Stimulated activated CD8-positive, alpha-beta memory T cell treated with anti-CD3 and anti-CD28 coated beads, Interleukin-7, amount 100 ng/mL, for 1 hour (primary cell): Measurements from ENCODE around the gene DCC.

Experiments
- DNase-seq, 2 donors: peaks; one replicate each; pipeline ENCODE4 v3.0.0-alpha.2; 2020; ENCODE audit warnings: low read depth in 2 of 2

Gene DCC

GRCh38 chr18:52596748-52597435 is 256.9 kb downstream of the DCC start:
- DNase-seq, result no peak

GRCh38 chr18:52598921-52599320 is 258.9 kb downstream of the DCC start:
- no peak for DNase-seq

GRCh38 chr18:52602820-52603219 is 262.8 kb downstream of the DCC start:
- no peak for DNase-seq

GRCh38 chr18:52605345-52605744 is 265.3 kb downstream of the DCC start:
- DNase-seq, result no peak

GRCh38 chr18:52607985-52608384 is 268.0 kb downstream of the DCC start:
- DNase-seq, result no peak

- no peak for DNase-seq
Measured at GRCh38 chr18:52610451-52611115, 270.6 kb downstream of the DCC start.

GRCh38 chr18:52612406-52612805 is 272.4 kb downstream of the DCC start:
- DNase-seq, result no peak

GRCh38 chr18:52615321-52615720 is 275.3 kb downstream of the DCC start:
- DNase-seq, result no peak

- no peak for DNase-seq
Measured at GRCh38 chr18:52615943-52616342, 275.9 kb downstream of the DCC start.

GRCh38 chr18:52617931-52618330 is 277.9 kb downstream of the DCC start:
- no peak for DNase-seq

GRCh38 chr18:52620926-52621439 is 281.0 kb downstream of the DCC start:
- no peak for DNase-seq

GRCh38 chr18:52624702-52625101 is 284.7 kb downstream of the DCC start:
- no peak for DNase-seq

- no peak for DNase-seq
Measured at GRCh38 chr18:52636536-52636935, 296.5 kb downstream of the DCC start.

GRCh38 chr18:52648201-52648600 is 308.2 kb downstream of the DCC start:
- no peak for DNase-seq

- DNase-seq, result no peak
Measured at GRCh38 chr18:52652391-52652790, 312.4 kb downstream of the DCC start.

GRCh38 chr18:52657043-52657805 is 317.2 kb downstream of the DCC start:
- no peak for DNase-seq

- no peak for DNase-seq
Measured at GRCh38 chr18:52667463-52668065, 327.6 kb downstream of the DCC start.

GRCh38 chr18:52670896-52671295 is 330.9 kb downstream of the DCC start:
- no peak for DNase-seq

- no peak for DNase-seq
Measured at GRCh38 chr18:52678034-52678433, 338.0 kb downstream of the DCC start.

GRCh38 chr18:52678551-52678950 is 338.6 kb downstream of the DCC start:
- DNase-seq, result no peak

- DNase-seq, result no peak
Measured at GRCh38 chr18:52679354-52679753, 339.4 kb downstream of the DCC start.

- DNase-seq, result no peak
Measured at GRCh38 chr18:52682260-52682659, 342.3 kb downstream of the DCC start.
